Measurements from ENCODE around the gene ABHD17C. TPM values are rescaled to one million over a fixed set of nuclear protein-coding genes. Genes with fewer than 3 reads are reported as not detected.

Gene ABHD17C
- total RNA-seq, 2 donors from 2014 or later, result 3.6 to 5.3 TPM

DNA sequence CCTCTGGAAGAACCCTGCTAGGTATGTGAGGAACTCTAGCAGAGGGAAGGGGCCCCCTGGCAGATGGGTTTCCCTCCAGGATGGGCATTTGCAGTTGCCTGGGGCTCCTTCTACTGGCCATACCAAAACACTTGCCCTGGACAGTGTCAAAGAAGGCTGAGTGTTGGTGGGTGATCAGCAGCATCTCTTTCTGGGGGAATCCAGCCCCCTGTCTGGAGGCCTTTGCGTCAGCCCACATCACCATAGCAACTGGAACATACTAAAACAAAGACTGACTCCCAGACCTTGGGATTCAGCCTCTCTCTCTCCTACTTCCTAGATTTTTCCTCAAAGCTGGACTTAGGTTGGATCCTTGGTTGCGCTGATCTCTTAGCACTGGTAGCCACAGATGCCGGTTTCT lies 92.2 kb downstream of the ABHD17C start:
- no peak for DNase-seq
- no peaks in the 10 kb centered on the region for H3K4me1 ChIP-seq
- no peak for ATAC-seq
- WGBS, 2 donors, result 87 to 90% methylated on average over 3 of the region's 3 CpGs
- intact Hi-C loops (cut with DNase I), result loop anchor here (5.0 kb wide), 1 partner anchor 125 kb away; no protein-coding TSS in a partner anchor
- H3K27me3 ChIP-seq, result no peaks in the 10 kb centered on the region
- no peaks in the 10 kb centered on the region for H3K36me3 ChIP-seq (replicated peaks in 1 of 2; ENCODE audit: insufficient read depth in 1 of 2, low read depth in 2 of 2)
- no peaks in the 10 kb centered on the region for H3K9me3 ChIP-seq
- no peak for TF ChIP-seq POLR2A (IDR thresholded peaks at IDR 0.05)
- TF ChIP-seq, protein P1, sequence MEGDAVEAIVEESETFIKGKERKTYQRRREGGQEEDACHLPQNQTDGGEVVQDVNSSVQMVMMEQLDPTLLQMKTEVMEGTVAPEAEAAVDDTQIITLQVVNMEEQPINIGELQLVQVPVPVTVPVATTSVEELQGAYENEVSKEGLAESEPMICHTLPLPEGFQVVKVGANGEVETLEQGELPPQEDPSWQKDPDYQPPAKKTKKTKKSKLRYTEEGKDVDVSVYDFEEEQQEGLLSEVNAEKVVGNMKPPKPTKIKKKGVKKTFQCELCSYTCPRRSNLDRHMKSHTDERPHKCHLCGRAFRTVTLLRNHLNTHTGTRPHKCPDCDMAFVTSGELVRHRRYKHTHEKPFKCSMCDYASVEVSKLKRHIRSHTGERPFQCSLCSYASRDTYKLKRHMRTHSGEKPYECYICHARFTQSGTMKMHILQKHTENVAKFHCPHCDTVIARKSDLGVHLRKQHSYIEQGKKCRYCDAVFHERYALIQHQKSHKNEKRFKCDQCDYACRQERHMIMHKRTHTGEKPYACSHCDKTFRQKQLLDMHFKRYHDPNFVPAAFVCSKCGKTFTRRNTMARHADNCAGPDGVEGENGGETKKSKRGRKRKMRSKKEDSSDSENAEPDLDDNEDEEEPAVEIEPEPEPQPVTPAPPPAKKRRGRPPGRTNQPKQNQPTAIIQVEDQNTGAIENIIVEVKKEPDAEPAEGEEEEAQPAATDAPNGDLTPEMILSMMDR (IDR thresholded peaks at IDR 0.05), result no peak
- H3K27ac ChIP-seq, result no peak overlapping the region
- no peak overlapping the region for H3K4me3 ChIP-seq

DNA sequence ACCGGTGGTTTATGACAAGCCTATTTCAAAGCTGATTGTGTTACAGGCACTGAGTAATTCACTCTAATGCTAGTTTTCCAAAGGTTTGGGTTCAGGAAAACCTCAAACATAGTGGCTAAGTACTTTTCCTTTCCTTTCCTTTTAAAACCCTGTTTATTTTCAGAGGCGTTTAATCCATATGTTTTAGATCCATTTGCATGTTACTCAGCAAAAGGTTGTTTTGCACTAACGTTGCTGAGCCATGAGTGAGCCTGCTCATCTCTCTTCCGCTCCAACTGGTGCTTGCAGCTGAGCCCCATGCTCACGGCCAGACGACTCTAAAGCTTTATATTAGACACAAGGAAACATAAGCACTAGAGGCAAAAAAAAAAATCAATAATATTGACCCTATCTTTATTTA lies 93.4 kb downstream of the ABHD17C start:
- ATAC-seq (no peak), DNase-seq (no peak)
- Histone ChIP-seq H3K36me3 (replicated peaks in 1 of 2; ENCODE audit: insufficient read depth in 1 of 2, low read depth in 2 of 2) (no peaks in the 10 kb centered on the region), H3K27me3 (no peaks in the 10 kb centered on the region), H3K4me1 (no peaks in the 10 kb centered on the region), H3K9me3 (no peaks in the 10 kb centered on the region), H3K4me3 (no peak overlapping the region), H3K27ac (no peak overlapping the region)
- TF ChIP-seq, protein P1 (IDR thresholded peaks at IDR 0.05), result no peak
- TF ChIP-seq POLR2A (IDR thresholded peaks at IDR 0.05), result no peak
- 54 to 61% methylated on average over 6 of the region's 6 CpGs for WGBS, 2 donors
- intact Hi-C loops (cut with DNase I), result loop anchor here (5.0 kb wide), 1 partner anchor 126 kb away; no protein-coding TSS in a partner anchor

DNA sequence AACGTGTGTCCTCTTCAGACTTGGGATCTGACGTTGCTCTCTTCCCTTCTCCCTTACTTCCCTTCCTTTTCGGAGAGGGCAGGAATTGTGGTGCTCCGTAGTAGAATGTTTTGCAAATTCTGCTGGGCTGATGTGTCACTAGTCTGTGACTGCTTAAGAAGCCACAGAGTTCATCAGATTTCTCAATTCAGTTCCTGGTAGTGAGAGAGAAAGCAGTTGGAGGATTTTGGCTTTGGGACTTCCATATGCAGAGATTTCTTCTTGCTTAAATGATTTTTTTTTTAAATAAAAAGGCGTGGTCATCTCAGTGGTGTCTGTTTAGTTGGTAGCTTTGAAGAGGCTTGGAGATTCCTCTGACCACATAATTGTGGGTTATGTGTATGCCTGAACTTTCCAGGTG lies 94.2 kb downstream of the ABHD17C start:
- intact Hi-C loops (cut with DNase I), result loop anchor here (5.0 kb wide), 1 partner anchor 127 kb away; no protein-coding TSS in a partner anchor
- ATAC-seq, result no peak
- no peaks in the 10 kb centered on the region for H3K27me3 ChIP-seq
- H3K4me1 ChIP-seq, result no peaks in the 10 kb centered on the region
- no peak overlapping the region for H3K4me3 ChIP-seq
- no peak for DNase-seq
- 44% methylated on average over 5 of the region's 5 CpGs for WGBS, 2 donors
- H3K36me3 ChIP-seq (replicated peaks in 1 of 2; ENCODE audit: insufficient read depth in 1 of 2, low read depth in 2 of 2), result no peaks in the 10 kb centered on the region
- no peaks in the 10 kb centered on the region for H3K9me3 ChIP-seq
- no peak overlapping the region for H3K27ac ChIP-seq
- TF ChIP-seq, protein P1 (IDR thresholded peaks at IDR 0.05), result no peak
- TF ChIP-seq POLR2A (IDR thresholded peaks at IDR 0.05), result no peak

DNA sequence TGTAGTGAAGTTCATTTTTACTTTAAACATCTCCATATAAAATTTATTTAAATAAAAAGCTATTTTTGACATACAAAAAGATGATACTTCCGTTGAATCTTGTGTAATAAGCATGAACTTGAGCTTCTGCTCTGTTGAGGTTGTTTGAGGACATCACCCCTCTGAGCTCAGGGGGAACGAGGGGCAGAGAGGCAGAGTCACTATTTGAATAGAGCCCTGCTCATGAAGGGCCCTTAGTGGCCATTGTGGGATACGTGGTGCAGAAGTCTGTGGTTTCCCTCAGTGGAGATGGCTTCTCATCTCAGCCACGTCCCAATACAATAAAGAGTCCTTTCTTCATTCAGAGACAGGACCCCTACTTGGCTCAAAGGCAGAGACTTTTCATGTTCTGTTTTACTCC lies 94.7 kb downstream of the ABHD17C start:
- WGBS, 2 donors, result 56 to 57% methylated on average over 4 of the region's 4 CpGs

DNA sequence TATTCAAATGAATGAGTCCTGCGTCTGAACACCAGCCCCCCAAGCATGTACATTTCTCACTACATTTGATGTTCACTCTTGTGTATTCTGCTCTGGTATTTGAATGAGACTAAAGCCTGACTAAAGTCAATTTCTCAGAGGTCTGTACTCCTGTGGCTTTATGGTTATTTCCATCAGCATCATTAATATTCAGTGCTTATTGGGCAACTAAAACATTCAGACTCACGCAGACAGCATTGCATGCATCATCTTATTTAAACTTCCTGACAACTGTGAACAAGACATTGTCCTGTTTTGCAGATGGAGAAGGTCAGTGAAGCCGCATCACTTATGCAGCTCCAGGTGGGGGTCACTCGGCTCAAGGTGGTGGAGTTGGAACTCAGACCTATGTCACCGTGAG lies 95.1 kb downstream of the ABHD17C start:
- H3K4me1 ChIP-seq, result no peaks in the 10 kb centered on the region
- WGBS, 2 donors, result 76 to 86% methylated on average over 5 of the region's 5 CpGs
- H3K9me3 ChIP-seq, result no peaks in the 10 kb centered on the region
- TF ChIP-seq, protein P1 (IDR thresholded peaks at IDR 0.05), result no peak
- no peak for TF ChIP-seq POLR2A (IDR thresholded peaks at IDR 0.05)
- intact Hi-C loops (cut with DNase I), result no loop called here
- no peak for DNase-seq
- H3K36me3 ChIP-seq (replicated peaks in 1 of 2; ENCODE audit: insufficient read depth in 1 of 2, low read depth in 2 of 2), result no peaks in the 10 kb centered on the region
- no peak for ATAC-seq
- H3K27me3 ChIP-seq, result no peaks in the 10 kb centered on the region
- no peak overlapping the region for H3K4me3 ChIP-seq
- H3K27ac ChIP-seq, result no peak overlapping the region

More for the DNA sequence above, 94.7 kb downstream of the ABHD17C start:
- H3K27me3 ChIP-seq, result no peaks in the 10 kb centered on the region
- no peaks in the 10 kb centered on the region for H3K36me3 ChIP-seq (replicated peaks in 1 of 2; ENCODE audit: insufficient read depth in 1 of 2, low read depth in 2 of 2)
- DNase-seq (no peak), ATAC-seq (no peak)
- no peak overlapping the region for H3K4me3 ChIP-seq
- no peaks in the 10 kb centered on the region for H3K4me1 ChIP-seq
- intact Hi-C loops (cut with DNase I), result loop anchor here (5.0 kb wide), 1 partner anchor 127 kb away; no protein-coding TSS in a partner anchor
- H3K9me3 ChIP-seq, result no peaks in the 10 kb centered on the region
- H3K27ac ChIP-seq, result no peak overlapping the region
- no peak for TF ChIP-seq POLR2A (IDR thresholded peaks at IDR 0.05)
- TF ChIP-seq, protein P1 (IDR thresholded peaks at IDR 0.05), result no peak
